Occipital lobe (tissue), 2 donors: ENCODE measurements around the gene FLNB. TPM values are rescaled to one million over a fixed set of nuclear protein-coding genes. Genes with fewer than 3 reads are reported as not detected.
"Not testable (repeated sequence)": the region's sequence is repeated elsewhere in the genome, so short reads cannot be mapped to it uniquely, and the experiment has no call there.

ENCODE experiments used
- DNase-seq: peaks from one replicate; lab custom pipeline; 2025; lab: John Stamatoyannopoulos, UW
- total RNA-seq: library from RNA; depleted of rRNA; stranded (reverse); fragments of >200 nt; gene quantifications from one replicate; pipeline ENCODE4 v1.2.3, GENCODE V29; 2014

The FLNB gene
- total RNA-seq, 1 donor from 2014 or later, result 27.6 TPM

- DNase-seq, result no peak
These were observed 24.0 kb downstream of the FLNB start for GRCh38 chr3:58032186-58032585.

- no peak for DNase-seq
These were observed 26.7 kb downstream of the FLNB start for GRCh38 chr3:58034738-58035523.

- DNase-seq, result no peak
These were observed 27.5 kb downstream of the FLNB start for GRCh38 chr3:58035524-58036255.

GRCh38 chr3:58036293-58037032 lies 28.2 kb downstream of the FLNB start:
- DNase-seq, result no peak

GRCh38 chr3:58037141-58037910 lies 29.1 kb downstream of the FLNB start:
- DNase-seq, result no peak

GRCh38 chr3:58038675-58039292 lies 30.6 kb downstream of the FLNB start:
- DNase-seq, result no peak

- no peak for DNase-seq
These were observed 31.4 kb downstream of the FLNB start for GRCh38 chr3:58039601-58040000.

GRCh38 chr3:58041182-58041825 lies 33.1 kb downstream of the FLNB start:
- no peak for DNase-seq

- DNase-seq, result no peak
These were observed 33.7 kb downstream of the FLNB start for GRCh38 chr3:58041826-58042324.

GRCh38 chr3:58042947-58043707 lies 34.9 kb downstream of the FLNB start:
- no peak for DNase-seq

- no peak for DNase-seq
These were observed 35.7 kb downstream of the FLNB start for GRCh38 chr3:58043933-58044332.

- no peak for DNase-seq
These were observed 36.7 kb downstream of the FLNB start for GRCh38 chr3:58044691-58045483.

GRCh38 chr3:58047826-58048225 lies 39.6 kb downstream of the FLNB start:
- no peak for DNase-seq

GRCh38 chr3:58048301-58048700 lies 40.1 kb downstream of the FLNB start:
- no peak for DNase-seq

- no peak for DNase-seq
These were observed 41.0 kb downstream of the FLNB start for GRCh38 chr3:58049143-58049785.

- DNase-seq, result no peak
These were observed 43.0 kb downstream of the FLNB start for GRCh38 chr3:58051196-58051595.

- DNase-seq, result not testable (repeated sequence)
These were observed 43.5 kb downstream of the FLNB start for GRCh38 chr3:58051658-58052261.
